Central memory CD8-positive, alpha-beta T cell (primary cell): ENCODE measurements around the gene FBXL14.
"Not testable (repeated sequence)": the region's sequence is repeated elsewhere in the genome, so short reads cannot be mapped to it uniquely, and the experiment has no call there.

Experiments used
- ATAC-seq: fragments of 150-1000 bp; cut with Tn5 transposase; replicated peaks from 2 replicates; pipeline ENCODE4 v1.10.0; 2022; ENCODE audit warnings: mild to moderate bottlenecking, moderate FRiP score, moderate number of reproducible peaks; ENCODE audit not compliant: poor library complexity, severe bottlenecking; ENCODE audit errors: extremely low read depth
- DNase-seq, 2 donors: peaks; one replicate each; pipeline ENCODE4 v3.0.0; 2021; ENCODE audit warnings: low spot score in 2 of 2
- H3K27ac Mint-ChIP-seq: one replicate; pipeline ENCODE4 v1.8.0; 2022; ENCODE audit warnings: low read depth, mild to moderate bottlenecking, moderate library complexity, mixed read lengths
- H3K27me3 Mint-ChIP-seq: one replicate; pipeline ENCODE4 v1.8.0; 2022; ENCODE audit warnings: mixed read lengths
- H3K36me3 Mint-ChIP-seq: one replicate; pipeline ENCODE4 v1.8.0; 2022; ENCODE audit warnings: mild to moderate bottlenecking, moderate library complexity, mixed read lengths; ENCODE audit not compliant: insufficient read depth
- H3K4me1 Mint-ChIP-seq: one replicate; pipeline ENCODE4 v1.8.0; 2022; ENCODE audit warnings: mixed read lengths
- H3K4me3 Mint-ChIP-seq: one replicate; pipeline ENCODE4 v1.8.0; 2022; ENCODE audit warnings: mild to moderate bottlenecking, moderate library complexity, mixed read lengths
- H3K9me3 Mint-ChIP-seq: one replicate; pipeline ENCODE4 v1.8.0; 2022; ENCODE audit warnings: mixed read lengths

The FBXL14 gene

DNA sequence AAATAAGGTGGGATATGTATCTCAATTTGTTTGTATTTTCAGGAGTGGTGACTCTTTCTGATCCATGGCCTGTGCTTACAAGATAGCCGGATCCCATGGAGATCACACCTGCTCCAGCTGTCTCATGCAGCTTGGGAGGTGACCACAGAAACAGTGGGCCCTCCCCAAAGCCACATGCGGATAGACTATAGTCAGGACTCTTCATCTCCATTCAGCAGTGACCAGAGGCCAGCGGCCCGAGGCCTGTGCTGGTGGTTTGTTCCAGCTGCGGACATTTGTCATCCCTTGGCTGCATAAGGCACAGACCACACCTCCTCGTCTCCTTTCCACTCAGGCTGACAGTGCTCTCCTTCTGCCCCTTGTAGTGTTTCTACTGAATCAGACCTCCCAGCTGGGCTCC, 20.0 kb upstream of the FBXL14 start:
- no peaks in the 10 kb centered on the region for H3K9me3 Mint-ChIP-seq
- peaks cover 1% of the 10 kb centered on the region for H3K36me3 Mint-ChIP-seq
- no peak overlapping the region for H3K27ac Mint-ChIP-seq
- no peak for DNase-seq
- H3K4me1 Mint-ChIP-seq: no peaks in the 10 kb centered on the region
- H3K27me3 Mint-ChIP-seq: peaks cover 11% of the 10 kb centered on the region
- ATAC-seq: no peak
- H3K4me3 Mint-ChIP-seq: no peak overlapping the region

DNA sequence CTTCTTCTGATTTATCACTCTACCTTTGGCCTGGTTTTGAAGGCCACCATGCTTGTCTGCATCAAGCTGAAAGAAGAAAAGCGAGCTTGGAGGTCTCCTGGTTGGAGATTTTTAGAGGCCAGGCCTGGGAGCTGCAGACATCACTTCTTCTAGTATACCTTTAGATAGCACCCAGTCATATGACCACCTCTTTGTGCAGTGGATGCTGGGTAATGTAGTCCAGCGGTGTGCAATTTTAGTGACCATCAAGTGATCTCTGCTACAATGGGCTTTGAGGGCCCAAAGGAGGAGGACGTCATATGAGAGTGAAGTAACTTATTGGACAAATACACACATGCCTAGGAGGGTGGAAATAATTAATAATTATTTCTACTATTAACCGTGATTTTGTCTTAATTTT, 19.5 kb upstream of the FBXL14 start:
- H3K9me3 Mint-ChIP-seq: no peaks in the 10 kb centered on the region
- H3K4me3 Mint-ChIP-seq: no peak overlapping the region
- ATAC-seq (no peak), DNase-seq (no peak)
- H3K36me3 Mint-ChIP-seq: peaks cover 1% of the 10 kb centered on the region
- no peak overlapping the region for H3K27ac Mint-ChIP-seq
- peaks cover 11% of the 10 kb centered on the region for H3K27me3 Mint-ChIP-seq
- H3K4me1 Mint-ChIP-seq: no peaks in the 10 kb centered on the region

DNA sequence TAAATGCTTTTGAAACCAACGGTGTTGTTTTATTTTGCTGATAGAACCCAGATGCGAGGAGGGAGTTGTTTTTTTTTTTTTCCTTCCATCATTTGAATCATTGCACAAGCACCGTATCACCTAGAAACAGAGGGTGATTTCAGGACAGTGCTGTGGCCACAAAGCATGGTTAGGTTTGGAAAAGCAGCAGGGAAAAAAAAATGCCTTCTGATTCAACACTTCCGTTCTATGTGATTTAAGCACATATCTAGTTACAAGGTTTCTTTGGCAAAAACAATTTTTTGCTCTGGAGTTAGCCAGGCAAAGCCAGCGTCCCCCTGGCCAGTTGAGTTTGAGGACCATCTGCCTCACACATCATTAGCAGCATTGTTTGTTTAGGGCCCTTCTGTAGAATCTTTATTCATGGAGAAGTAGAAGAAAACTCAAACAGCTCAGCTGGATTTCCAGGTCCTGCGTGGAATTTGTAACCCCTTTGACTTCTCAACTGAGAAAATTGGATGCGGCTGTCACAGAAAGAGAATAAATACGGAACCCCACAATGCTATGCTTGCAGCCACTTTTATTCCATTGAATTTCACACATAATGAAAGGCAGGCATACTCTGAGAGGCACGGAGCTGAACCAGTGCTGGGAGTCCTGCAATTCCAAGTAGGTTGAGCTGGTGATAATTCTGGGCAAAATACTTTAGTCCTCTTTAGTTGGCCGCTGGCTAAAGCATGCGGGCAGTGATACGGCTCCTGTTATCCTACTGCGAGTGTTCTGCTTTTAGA, 17.6 kb upstream of the FBXL14 start:
- Mint-ChIP-seq H3K9me3 (no peaks in the 10 kb centered on the region), H3K27me3 (peaks cover 2% of the 10 kb centered on the region), H3K4me1 (no peaks in the 10 kb centered on the region), H3K4me3 (no peak overlapping the region), H3K36me3 (peaks cover 4% of the 10 kb centered on the region), H3K27ac (no peak overlapping the region)
- no peak for ATAC-seq
- no peak for DNase-seq

DNA sequence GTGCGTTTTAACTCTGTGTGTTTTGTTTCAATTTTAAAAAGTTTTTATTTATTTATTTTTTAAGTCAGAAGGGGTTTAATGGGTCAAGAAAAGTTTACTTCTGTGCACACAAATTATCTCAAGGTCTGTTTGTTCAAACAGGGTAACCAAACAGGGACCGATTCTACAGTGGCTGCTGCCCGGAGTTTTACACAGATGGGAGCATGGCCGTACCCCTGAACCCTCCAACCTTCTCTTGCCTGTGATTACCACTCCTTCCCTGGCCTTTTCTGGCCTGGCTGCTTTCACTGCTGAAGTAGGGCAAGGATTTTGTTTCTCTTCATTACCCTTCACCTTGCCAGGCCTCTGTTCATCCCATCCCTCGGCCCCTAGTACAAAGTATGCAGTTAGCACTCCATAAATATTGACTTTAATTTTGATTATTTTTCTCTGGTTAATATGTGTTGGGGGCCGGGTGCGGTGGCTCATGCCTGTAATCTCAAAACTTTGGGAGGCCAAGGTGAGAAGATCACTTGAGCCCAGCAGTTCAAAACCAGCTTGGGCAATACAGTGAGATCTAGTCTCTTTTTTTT, 15.8 kb upstream of the FBXL14 start:
- Mint-ChIP-seq H3K27ac (no peak overlapping the region), H3K27me3 (no peaks in the 10 kb centered on the region), H3K36me3 (peaks cover 4% of the 10 kb centered on the region), H3K4me3 (no peak overlapping the region), H3K9me3 (no peaks in the 10 kb centered on the region), H3K4me1 (peaks cover 6% of the 10 kb centered on the region)
- DNase-seq (no peak), ATAC-seq (no peak)

DNA sequence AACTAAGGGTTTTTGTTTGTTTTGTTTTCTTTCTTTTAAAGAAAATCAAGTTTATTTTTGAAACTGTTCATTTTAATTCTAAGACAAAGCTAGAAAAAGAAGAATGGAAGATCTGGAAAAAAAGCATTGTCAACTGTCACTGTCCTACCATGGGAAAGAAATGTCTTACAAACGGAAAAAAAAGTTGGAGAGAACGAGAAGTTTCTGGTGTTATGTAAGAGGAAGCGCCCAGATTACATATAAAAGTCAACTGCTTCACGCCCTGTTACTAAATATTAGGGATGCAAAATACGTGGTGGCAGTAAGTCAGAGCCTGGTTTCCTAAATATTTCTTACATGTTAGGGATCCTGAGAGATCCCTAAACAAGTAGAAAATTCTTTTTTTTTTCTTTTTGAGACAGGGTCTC, 14.3 kb upstream of the FBXL14 start:
- Mint-ChIP-seq H3K27ac (no peak overlapping the region), H3K4me3 (no peak overlapping the region), H3K36me3 (peaks cover 7% of the 10 kb centered on the region), H3K9me3 (no peaks in the 10 kb centered on the region), H3K4me1 (peaks cover 15% of the 10 kb centered on the region), H3K27me3 (no peaks in the 10 kb centered on the region)
- DNase-seq (no peak), ATAC-seq (no peak)

DNA sequence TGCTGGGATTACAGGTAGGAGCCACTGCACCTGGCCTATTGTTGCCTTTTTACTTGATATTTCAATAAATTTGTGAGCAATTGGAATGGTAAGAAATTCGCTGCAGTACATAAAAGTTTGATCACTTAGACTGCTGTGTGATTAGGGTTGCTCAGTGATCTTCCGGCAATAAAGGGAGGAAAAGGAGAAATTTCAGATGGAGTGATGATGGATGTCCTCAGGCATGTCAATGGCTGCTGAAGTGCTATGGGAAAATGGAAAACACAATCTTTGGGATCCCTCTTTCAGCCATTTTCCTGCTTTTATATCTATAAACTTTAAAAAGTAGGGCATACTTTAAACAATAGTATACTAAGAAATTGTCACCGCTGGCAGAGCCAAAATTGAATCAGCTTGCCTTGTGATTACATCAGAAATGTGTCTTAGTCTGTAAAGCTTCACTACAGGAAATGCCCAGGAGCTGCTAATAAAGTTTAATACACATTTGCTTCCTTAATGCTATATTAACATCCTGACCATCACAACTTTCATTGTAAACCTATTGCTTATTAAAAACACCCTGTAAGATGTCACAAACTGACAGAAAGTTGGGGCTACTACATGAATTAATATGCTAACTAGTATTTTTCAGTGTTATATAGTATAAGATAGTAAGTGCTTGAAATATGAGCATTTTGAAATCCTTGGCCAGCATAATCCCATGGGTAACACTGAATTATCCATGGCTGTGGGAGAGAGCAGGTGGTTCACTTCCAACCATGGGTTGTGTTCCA, 13.7 kb upstream of the FBXL14 start:
- peaks cover 6% of the 10 kb centered on the region for H3K36me3 Mint-ChIP-seq
- DNase-seq: no peak
- no peaks in the 10 kb centered on the region for H3K9me3 Mint-ChIP-seq
- no peak overlapping the region for H3K27ac Mint-ChIP-seq
- ATAC-seq: no peak
- H3K4me3 Mint-ChIP-seq: no peak overlapping the region
- H3K4me1 Mint-ChIP-seq: peaks cover 15% of the 10 kb centered on the region
- no peaks in the 10 kb centered on the region for H3K27me3 Mint-ChIP-seq

DNA sequence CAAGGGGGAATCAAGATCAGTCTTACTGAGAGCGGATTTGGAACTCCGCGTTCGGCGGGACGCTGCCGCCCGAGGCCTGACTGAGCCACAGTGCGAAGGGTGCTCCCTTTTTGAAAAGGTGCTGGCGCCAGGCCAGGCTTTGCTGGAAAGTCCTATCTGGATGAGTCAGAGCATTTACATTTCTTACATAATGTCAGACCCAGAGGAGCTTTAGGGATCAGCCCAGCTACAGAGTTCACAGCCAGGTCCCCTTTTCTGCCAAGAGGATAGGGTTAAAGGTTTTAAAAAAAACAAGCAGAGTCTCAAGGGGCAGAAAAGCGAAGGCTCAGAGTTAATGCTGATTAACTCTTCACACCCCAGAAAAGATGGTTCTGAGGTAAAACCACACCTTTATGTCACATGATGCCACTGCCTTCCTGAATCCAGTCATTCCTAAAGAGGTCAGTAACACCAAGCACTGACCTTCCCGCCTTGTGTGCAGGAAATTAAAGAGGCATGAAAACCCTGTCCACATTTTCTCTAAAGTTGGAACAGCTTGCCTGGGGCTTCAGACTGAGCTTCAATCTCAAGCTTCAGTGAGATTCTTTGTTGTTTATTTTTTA, 11.7 kb upstream of the FBXL14 start:
- DNase-seq: no peak
- Mint-ChIP-seq H3K27me3 (no peaks in the 10 kb centered on the region), H3K9me3 (no peaks in the 10 kb centered on the region), H3K4me3 (peak overlapping the region; percentile 73), H3K27ac (no peak overlapping the region), H3K36me3 (peaks cover 11% of the 10 kb centered on the region), H3K4me1 (peaks cover 30% of the 10 kb centered on the region)
- no peak for ATAC-seq

DNA sequence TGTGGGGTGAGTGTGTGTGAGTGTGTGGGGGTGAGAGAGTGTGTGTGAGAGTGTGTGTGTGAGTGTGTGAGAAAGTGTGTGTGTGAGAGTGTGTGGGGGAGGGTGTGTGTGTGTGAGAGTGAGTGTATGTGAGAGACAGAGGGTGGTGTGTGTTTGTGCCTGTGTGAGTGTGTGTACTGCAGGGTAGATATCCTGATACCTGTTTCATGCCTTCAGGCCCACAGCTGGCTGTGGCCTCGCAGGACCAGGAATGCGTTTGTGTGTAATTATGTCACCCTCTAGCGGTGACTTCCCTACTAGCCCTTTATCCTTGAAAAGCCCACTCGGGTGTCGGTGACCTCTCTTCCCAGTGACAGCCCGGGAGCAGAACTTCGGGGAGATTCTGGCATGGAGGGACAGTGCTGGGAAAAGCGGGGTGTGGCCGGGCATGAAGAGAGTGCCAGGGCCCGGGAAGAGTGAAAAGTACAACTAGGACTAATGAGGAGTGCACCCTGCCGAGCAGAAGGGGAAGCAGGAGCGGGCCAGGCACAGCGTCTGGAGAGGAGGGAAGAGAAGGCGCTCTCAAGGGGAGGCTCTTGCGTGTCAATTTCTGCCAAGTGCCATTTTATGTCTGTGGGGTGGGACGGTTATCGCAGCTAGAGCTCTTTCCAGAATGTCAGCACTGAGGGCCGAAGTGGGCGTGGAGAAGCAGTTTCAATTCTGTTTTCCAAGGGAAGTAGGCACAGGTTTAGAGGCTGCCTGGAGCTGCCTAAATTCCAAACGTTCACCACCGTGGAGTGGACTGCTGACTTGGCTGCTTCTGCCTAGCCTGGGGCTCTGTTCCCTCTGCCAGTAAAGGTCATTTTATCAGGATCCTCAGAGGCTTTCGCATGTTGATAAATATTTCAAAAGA, 11.0 kb upstream of the FBXL14 start:
- DNase-seq: peak; percentile 35 to 46
- no peaks in the 10 kb centered on the region for H3K9me3 Mint-ChIP-seq

DNA sequence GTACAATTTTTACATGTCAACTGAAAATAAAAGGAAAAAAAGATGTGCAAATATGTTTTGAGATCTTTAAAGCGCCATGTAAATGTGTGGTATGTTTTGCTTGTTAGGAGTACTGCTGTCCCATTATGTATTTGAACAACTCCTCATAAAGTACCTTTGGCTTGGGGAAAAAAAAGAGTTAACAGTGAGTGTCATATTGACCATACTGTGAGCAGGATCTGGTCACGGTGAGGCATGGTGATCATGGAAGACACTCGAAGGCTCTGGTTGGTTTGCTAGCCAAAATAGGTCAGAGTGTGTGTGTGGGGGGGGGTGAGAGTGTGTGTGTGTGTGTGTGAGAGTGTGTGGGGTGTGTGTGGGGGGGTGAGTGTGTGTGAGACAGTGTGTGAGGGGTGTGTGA, 10.1 kb upstream of the FBXL14 start:
- H3K36me3 Mint-ChIP-seq: peaks cover 14% of the 10 kb centered on the region
- peaks cover 33% of the 10 kb centered on the region for H3K4me1 Mint-ChIP-seq
- peak overlapping the region; percentile 16 for H3K27ac Mint-ChIP-seq
- no peaks in the 10 kb centered on the region for H3K27me3 Mint-ChIP-seq
- no peaks in the 10 kb centered on the region for H3K9me3 Mint-ChIP-seq
- H3K4me3 Mint-ChIP-seq: no peak overlapping the region
- no peak for DNase-seq
- ATAC-seq: no peak

More for the DNA sequence above, 11.0 kb upstream of the FBXL14 start:
- Mint-ChIP-seq H3K27ac (peak overlapping the region; percentile 83), H3K4me1 (peaks cover 33% of the 10 kb centered on the region), H3K4me3 (peak overlapping the region; percentile 73), H3K36me3 (peaks cover 11% of the 10 kb centered on the region), H3K27me3 (no peaks in the 10 kb centered on the region)
- peak; percentile 57 for ATAC-seq

DNA sequence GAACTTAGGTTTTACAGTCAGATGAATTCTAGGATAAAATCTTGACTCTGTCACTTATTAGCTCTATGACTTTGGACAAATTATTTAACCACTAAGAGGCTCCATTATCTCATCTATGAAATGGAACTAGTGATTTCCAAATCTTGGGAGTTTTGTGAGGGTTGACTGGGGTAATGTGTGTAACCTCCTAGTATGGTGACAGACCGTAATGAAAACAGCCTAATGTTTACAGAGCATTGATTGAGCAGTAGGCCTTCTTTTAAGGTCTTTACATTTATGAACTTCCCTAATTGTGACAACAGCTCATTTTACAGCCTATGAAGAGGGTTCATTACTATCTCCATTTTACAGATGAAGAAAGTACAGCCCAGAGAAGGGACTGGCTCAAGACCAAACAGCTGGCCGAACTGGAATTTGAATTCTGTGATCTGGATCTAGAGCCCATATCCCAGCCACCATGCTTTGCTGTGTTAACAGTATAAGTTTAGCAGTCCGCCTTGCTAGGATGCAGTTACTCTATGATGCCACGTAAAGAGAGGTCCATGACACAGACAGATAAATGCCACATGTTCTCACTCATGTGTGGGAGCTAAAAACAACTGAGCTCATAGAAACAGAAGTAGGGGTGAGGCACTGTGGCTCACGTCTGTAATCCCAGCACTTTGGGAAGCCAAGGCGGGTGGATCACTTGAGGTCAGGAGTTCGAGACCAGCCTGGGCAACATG, 9.1 kb upstream of the FBXL14 start:
- Mint-ChIP-seq H3K4me1 (peaks cover 33% of the 10 kb centered on the region), H3K36me3 (peaks cover 11% of the 10 kb centered on the region), H3K9me3 (no peaks in the 10 kb centered on the region), H3K27me3 (no peaks in the 10 kb centered on the region), H3K4me3 (no peak overlapping the region), H3K27ac (peak overlapping the region; percentile 94)
- no peak for ATAC-seq
- no peak for DNase-seq

DNA sequence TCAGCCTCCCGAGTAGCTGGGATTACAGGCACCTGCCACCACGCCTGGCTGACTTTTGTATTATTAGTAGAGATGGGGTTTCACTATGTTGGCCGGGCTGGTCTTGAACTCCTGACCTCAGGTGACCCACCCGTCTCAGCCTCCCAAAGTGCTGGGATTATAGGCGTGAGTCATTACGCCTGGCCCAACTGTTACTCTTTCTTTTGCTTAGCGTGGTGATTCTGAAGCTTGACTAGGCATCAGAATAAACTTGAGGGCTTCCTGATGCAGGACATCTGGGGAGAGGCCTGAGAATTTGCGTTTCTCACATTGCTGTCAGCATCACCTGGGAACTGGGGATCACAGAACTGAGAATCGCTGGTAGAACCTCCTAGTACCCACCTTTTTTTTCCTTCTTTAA, 8.3 kb upstream of the FBXL14 start:
- Mint-ChIP-seq H3K36me3 (peaks cover 11% of the 10 kb centered on the region), H3K4me3 (peak overlapping the region; percentile 85), H3K4me1 (peaks cover 33% of the 10 kb centered on the region), H3K27ac (peak overlapping the region; percentile 94)
- ATAC-seq, DNase-seq, H3K9me3 Mint-ChIP-seq, H3K27me3 Mint-ChIP-seq: not testable (repeated sequence)
